ENCODE data around the gene RIMBP2. TPM values are rescaled to one million over a fixed set of nuclear protein-coding genes. Genes with fewer than 3 reads are reported as not detected.

The RIMBP2 gene
- total RNA-seq, 1 donor from 2014 or later: 0.99 TPM

DNA sequence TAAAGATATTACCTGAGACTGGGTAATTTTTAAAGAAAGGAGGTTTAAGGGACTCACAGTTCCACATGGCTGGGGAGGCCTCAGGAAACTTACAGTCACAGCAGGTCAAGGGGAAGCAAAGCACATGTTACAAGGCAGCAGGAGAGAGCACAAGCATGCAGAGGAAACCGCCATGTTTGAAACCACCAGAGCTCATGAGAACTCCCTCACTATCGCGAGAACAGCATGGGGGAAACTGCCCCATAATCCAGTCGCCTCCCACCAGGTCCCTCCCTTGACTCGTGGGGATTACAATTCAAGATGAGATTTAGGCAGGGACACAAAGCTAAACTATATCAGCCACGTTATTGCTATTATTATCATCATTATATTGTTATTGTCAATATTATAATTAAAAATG is 138.7 kb downstream of the RIMBP2 start:
- Mint-ChIP-seq H3K9me3 (no peaks in the 10 kb centered on the region), H3K4me3 (no peak overlapping the region), H3K27ac (no peak overlapping the region), H3K4me1 (peaks cover 22% of the 10 kb centered on the region), H3K36me3 (no peaks in the 10 kb centered on the region), H3K27me3 (ENCODE audit: insufficient read depth, low read depth) (peaks cover 6% of the 10 kb centered on the region)
- Histone ChIP-seq H3K9ac (no peak overlapping the region), H3K27me3 (no peaks in the 10 kb centered on the region), H4K20me1 (ENCODE audit: low read depth) (no peaks in the 10 kb centered on the region), H3K79me2 (ENCODE audit: low read depth) (no peaks in the 10 kb centered on the region), H3F3A (ENCODE audit: low read depth) (no peaks in the 10 kb centered on the region), H2AFZ (replicated peaks) (no peak overlapping the region), H3K9me3 (ENCODE audit: low read depth) (no peaks in the 10 kb centered on the region), H3K4me1 (no peaks in the 10 kb centered on the region), H3K4me3 (no peak overlapping the region), H3K4me2 (no peak overlapping the region), H3K36me3 (no peaks in the 10 kb centered on the region), H3K27ac (no peak overlapping the region)
- TF ChIP-seq EZH2phosphoT487 (IDR thresholded peaks at IDR 0.05) (no peak), EZH2 (IDR thresholded peaks at IDR 0.05) (no peak)
- TF ChIP-seq, protein P1, sequence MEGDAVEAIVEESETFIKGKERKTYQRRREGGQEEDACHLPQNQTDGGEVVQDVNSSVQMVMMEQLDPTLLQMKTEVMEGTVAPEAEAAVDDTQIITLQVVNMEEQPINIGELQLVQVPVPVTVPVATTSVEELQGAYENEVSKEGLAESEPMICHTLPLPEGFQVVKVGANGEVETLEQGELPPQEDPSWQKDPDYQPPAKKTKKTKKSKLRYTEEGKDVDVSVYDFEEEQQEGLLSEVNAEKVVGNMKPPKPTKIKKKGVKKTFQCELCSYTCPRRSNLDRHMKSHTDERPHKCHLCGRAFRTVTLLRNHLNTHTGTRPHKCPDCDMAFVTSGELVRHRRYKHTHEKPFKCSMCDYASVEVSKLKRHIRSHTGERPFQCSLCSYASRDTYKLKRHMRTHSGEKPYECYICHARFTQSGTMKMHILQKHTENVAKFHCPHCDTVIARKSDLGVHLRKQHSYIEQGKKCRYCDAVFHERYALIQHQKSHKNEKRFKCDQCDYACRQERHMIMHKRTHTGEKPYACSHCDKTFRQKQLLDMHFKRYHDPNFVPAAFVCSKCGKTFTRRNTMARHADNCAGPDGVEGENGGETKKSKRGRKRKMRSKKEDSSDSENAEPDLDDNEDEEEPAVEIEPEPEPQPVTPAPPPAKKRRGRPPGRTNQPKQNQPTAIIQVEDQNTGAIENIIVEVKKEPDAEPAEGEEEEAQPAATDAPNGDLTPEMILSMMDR (IDR thresholded peaks at IDR 0.05): no peak
- DNase-seq (ENCODE audit: low spot score): no peak

DNA sequence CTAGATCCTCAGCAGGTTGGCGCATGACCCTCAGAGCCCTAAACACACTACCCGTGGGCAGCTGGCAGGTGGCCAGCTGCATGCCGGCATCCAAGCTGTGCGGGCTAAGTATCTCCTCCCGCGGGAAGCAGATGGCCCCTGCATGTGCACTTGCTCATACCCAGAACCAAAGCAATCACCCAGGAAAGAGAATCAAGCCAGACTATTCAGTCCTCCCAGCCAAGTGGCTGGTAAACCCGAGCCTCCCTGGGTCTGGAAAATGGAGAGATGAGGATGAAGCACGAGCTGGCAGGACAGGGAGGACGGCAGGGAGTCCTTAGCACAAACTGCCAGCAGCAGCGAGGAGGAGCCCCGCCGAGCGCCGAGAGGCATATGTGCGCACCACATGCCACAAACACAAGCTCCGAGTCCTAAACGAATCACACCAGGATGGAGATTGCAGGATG is 139.7 kb downstream of the RIMBP2 start:
- H3F3A ChIP-seq (ENCODE audit: low read depth): no peaks in the 10 kb centered on the region
- no peak overlapping the region for H3K4me3 ChIP-seq
- H3K27me3 Mint-ChIP-seq (ENCODE audit: insufficient read depth, low read depth): peaks cover 6% of the 10 kb centered on the region
- no peak overlapping the region for H3K27ac ChIP-seq
- H3K27me3 ChIP-seq: no peaks in the 10 kb centered on the region
- H3K9me3 ChIP-seq (ENCODE audit: low read depth): no peaks in the 10 kb centered on the region
- no peak overlapping the region for H3K27ac Mint-ChIP-seq
- no peak overlapping the region for H3K4me3 Mint-ChIP-seq
- H3K4me1 Mint-ChIP-seq: peaks cover 24% of the 10 kb centered on the region
- no peak overlapping the region for H3K4me2 ChIP-seq
- no peak for DNase-seq (ENCODE audit: low spot score)
- H3K9ac ChIP-seq: no peak overlapping the region
- H4K20me1 ChIP-seq (ENCODE audit: low read depth): no peaks in the 10 kb centered on the region
- H2AFZ ChIP-seq (replicated peaks): no peak overlapping the region
- no peaks in the 10 kb centered on the region for H3K9me3 Mint-ChIP-seq
- TF ChIP-seq EZH2 (IDR thresholded peaks at IDR 0.05) (no peak), EZH2phosphoT487 (IDR thresholded peaks at IDR 0.05) (no peak)
- TF ChIP-seq, protein P1 (IDR thresholded peaks at IDR 0.05): no peak
- H3K79me2 ChIP-seq (ENCODE audit: low read depth): no peaks in the 10 kb centered on the region
- H3K36me3 Mint-ChIP-seq: no peaks in the 10 kb centered on the region
- no peaks in the 10 kb centered on the region for H3K4me1 ChIP-seq
- H3K36me3 ChIP-seq: no peaks in the 10 kb centered on the region

DNA sequence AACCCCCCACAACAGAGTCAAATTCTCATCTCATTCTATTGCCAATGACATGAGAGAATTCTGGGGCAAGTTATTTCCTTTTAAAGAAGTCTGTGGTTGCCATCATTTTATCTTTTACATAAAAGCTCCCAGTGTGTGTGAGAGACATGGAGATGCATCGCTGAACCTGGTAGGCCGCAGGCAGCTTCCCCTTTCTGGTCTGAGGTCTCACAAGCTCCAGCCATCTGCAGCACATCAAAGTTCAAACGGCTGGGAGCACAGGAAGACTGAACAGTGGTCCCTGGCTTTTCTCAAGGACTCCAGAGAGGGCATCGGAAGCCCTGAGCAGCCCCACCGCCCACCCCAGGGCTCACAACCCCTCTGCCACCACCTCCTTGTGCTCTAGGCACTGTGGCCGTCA is 141.7 kb downstream of the RIMBP2 start:
- no peak overlapping the region for H3K4me2 ChIP-seq
- no peak overlapping the region for H3K27ac Mint-ChIP-seq
- no peak overlapping the region for H3K9ac ChIP-seq
- H3K27me3 ChIP-seq: no peaks in the 10 kb centered on the region
- no peaks in the 10 kb centered on the region for H3F3A ChIP-seq (ENCODE audit: low read depth)
- no peak for DNase-seq (ENCODE audit: low spot score)
- peaks cover 29% of the 10 kb centered on the region for H3K4me1 Mint-ChIP-seq
- no peaks in the 10 kb centered on the region for H3K4me1 ChIP-seq
- no peaks in the 10 kb centered on the region for H3K36me3 ChIP-seq
- no peaks in the 10 kb centered on the region for H3K36me3 Mint-ChIP-seq
- no peaks in the 10 kb centered on the region for H3K79me2 ChIP-seq (ENCODE audit: low read depth)
- no peak for TF ChIP-seq EZH2 (IDR thresholded peaks at IDR 0.05)
- TF ChIP-seq, protein P1 (IDR thresholded peaks at IDR 0.05): no peak
- TF ChIP-seq EZH2phosphoT487 (IDR thresholded peaks at IDR 0.05): no peak
- H3K4me3 ChIP-seq: no peak overlapping the region
- H3K9me3 ChIP-seq (ENCODE audit: low read depth): no peaks in the 10 kb centered on the region
- no peak overlapping the region for H2AFZ ChIP-seq (replicated peaks)
- H4K20me1 ChIP-seq (ENCODE audit: low read depth): no peaks in the 10 kb centered on the region
- no peak overlapping the region for H3K27ac ChIP-seq
- H3K27me3 Mint-ChIP-seq (ENCODE audit: insufficient read depth, low read depth): peaks cover 6% of the 10 kb centered on the region
- no peak overlapping the region for H3K4me3 Mint-ChIP-seq
- H3K9me3 Mint-ChIP-seq: no peaks in the 10 kb centered on the region
